ENCODE measurements around the gene ENAH. TPM values are rescaled to one million over a fixed set of nuclear protein-coding genes. Genes with fewer than 3 reads are reported as not detected.

ENAH gene
- total RNA-seq, 1 donor from 2014 or later: 749 TPM

- no peaks in the 10 kb centered on the region for H3K36me3 ChIP-seq (ENCODE audit: insufficient read depth, low read length)
- H3K9ac ChIP-seq (ENCODE audit: low read length): peak overlapping the region; percentile 11
- peaks cover 18% of the 10 kb centered on the region for H3K36me3 Mint-ChIP-seq (ENCODE audit: low read depth, unreplicated experiment)
- peaks cover 97% of the 10 kb centered on the region for H3K79me2 ChIP-seq (ENCODE audit: insufficient read depth, low read length)
- H3K9me3 ChIP-seq (ENCODE audit: insufficient read depth, low read depth, low read length): no peaks in the 10 kb centered on the region
- TF ChIP-seq, protein P1, sequence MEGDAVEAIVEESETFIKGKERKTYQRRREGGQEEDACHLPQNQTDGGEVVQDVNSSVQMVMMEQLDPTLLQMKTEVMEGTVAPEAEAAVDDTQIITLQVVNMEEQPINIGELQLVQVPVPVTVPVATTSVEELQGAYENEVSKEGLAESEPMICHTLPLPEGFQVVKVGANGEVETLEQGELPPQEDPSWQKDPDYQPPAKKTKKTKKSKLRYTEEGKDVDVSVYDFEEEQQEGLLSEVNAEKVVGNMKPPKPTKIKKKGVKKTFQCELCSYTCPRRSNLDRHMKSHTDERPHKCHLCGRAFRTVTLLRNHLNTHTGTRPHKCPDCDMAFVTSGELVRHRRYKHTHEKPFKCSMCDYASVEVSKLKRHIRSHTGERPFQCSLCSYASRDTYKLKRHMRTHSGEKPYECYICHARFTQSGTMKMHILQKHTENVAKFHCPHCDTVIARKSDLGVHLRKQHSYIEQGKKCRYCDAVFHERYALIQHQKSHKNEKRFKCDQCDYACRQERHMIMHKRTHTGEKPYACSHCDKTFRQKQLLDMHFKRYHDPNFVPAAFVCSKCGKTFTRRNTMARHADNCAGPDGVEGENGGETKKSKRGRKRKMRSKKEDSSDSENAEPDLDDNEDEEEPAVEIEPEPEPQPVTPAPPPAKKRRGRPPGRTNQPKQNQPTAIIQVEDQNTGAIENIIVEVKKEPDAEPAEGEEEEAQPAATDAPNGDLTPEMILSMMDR (IDR thresholded peaks at IDR 0.05; ENCODE audit: insufficient read depth, low read depth, low read length): no peak
- no peak for TF ChIP-seq EZH2 (IDR thresholded peaks at IDR 0.05; ENCODE audit: insufficient read depth, low read length)
- peak overlapping the region; percentile 3 for H3K4me2 ChIP-seq (ENCODE audit: low read length)
- peaks cover 70% of the 10 kb centered on the region for H3K4me1 Mint-ChIP-seq (ENCODE audit: low read depth, unreplicated experiment)
- H3K4me1 ChIP-seq (ENCODE audit: insufficient read depth, low read length): peaks cover 12% of the 10 kb centered on the region
- FAIRE-seq (no peak), DNase-seq (ENCODE audit: low read depth) (peak; percentile 25)
- H2AFZ ChIP-seq (ENCODE audit: low read depth, low read length): no peak overlapping the region
- H3K4me3 Mint-ChIP-seq (ENCODE audit: unreplicated experiment): peak overlapping the region; percentile 37
- H3K27me3 ChIP-seq (ENCODE audit: insufficient read depth, low read length): no peaks in the 10 kb centered on the region
- no peaks in the 10 kb centered on the region for H3K27me3 Mint-ChIP-seq (ENCODE audit: low read depth, unreplicated experiment)
- peak overlapping the region; percentile 20 for H3K27ac Mint-ChIP-seq (ENCODE audit: unreplicated experiment)
- H3K4me3 ChIP-seq (ENCODE audit: insufficient read depth, low read depth, low read length): no peak overlapping the region
- H3K27ac ChIP-seq (ENCODE audit: low read depth, low read length): no peak overlapping the region
- no peaks in the 10 kb centered on the region for H3K9me3 Mint-ChIP-seq (ENCODE audit: unreplicated experiment)
- H4K20me1 ChIP-seq (ENCODE audit: insufficient read depth, low read length): peaks cover 92% of the 10 kb centered on the region
These were observed 74.5 kb downstream of the ENAH start for GRCh38 chr1:225578251-225578977.

- TF ChIP-seq, protein P1 (IDR thresholded peaks at IDR 0.05; ENCODE audit: insufficient read depth, low read depth, low read length): no peak
- no peak for TF ChIP-seq EZH2 (IDR thresholded peaks at IDR 0.05; ENCODE audit: insufficient read depth, low read length)
- no peaks in the 10 kb centered on the region for H3K9me3 ChIP-seq (ENCODE audit: insufficient read depth, low read depth, low read length)
- no peak overlapping the region for H3K4me2 ChIP-seq (ENCODE audit: low read length)
- Mint-ChIP-seq H3K4me3 (ENCODE audit: unreplicated experiment) (peak overlapping the region; percentile 66), H3K9me3 (ENCODE audit: unreplicated experiment) (no peaks in the 10 kb centered on the region), H3K27me3 (ENCODE audit: low read depth, unreplicated experiment) (no peaks in the 10 kb centered on the region), H3K27ac (ENCODE audit: unreplicated experiment) (peak overlapping the region; percentile 15), H3K36me3 (ENCODE audit: low read depth, unreplicated experiment) (peaks cover 20% of the 10 kb centered on the region), H3K4me1 (ENCODE audit: low read depth, unreplicated experiment) (peaks cover 72% of the 10 kb centered on the region)
- peaks cover 12% of the 10 kb centered on the region for H3K4me1 ChIP-seq (ENCODE audit: insufficient read depth, low read length)
- H3K36me3 ChIP-seq (ENCODE audit: insufficient read depth, low read length): no peaks in the 10 kb centered on the region
- no peak overlapping the region for H2AFZ ChIP-seq (ENCODE audit: low read depth, low read length)
- FAIRE-seq (no peak), DNase-seq (ENCODE audit: low read depth) (no peak)
- peaks cover 91% of the 10 kb centered on the region for H4K20me1 ChIP-seq (ENCODE audit: insufficient read depth, low read length)
- no peak overlapping the region for H3K4me3 ChIP-seq (ENCODE audit: insufficient read depth, low read depth, low read length)
- no peaks in the 10 kb centered on the region for H3K27me3 ChIP-seq (ENCODE audit: insufficient read depth, low read length)
- H3K79me2 ChIP-seq (ENCODE audit: insufficient read depth, low read length): peaks cover 97% of the 10 kb centered on the region
- no peak overlapping the region for H3K27ac ChIP-seq (ENCODE audit: low read depth, low read length)
- H3K9ac ChIP-seq (ENCODE audit: low read length): no peak overlapping the region
These were observed 75.7 kb downstream of the ENAH start for GRCh38 chr1:225577241-225577640.

DNA sequence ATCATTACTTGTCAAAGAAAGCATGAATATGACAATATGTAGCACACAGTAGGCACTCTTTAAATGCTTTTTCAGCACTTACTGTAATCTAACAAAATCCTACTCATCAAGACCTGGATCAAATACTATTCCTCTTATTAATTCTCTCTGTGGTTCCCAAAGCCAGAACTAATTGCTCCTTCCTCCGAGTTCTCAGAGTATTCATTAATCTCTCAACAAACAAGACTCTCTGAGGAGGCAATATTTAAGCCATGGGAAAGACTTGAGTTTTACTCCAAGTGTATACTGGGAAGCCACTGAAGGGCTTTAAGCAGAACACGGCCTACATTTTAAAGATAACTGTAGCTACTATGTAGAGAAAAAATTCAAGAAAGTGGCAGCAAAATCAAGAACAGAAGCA, 79.7 kb downstream of the ENAH start:
- Histone ChIP-seq H3K36me3 (ENCODE audit: insufficient read depth, low read length) (no peaks in the 10 kb centered on the region), H3K27ac (ENCODE audit: low read depth, low read length) (no peak overlapping the region), H3K4me2 (ENCODE audit: low read length) (peak overlapping the region; percentile 6), H2AFZ (ENCODE audit: low read depth, low read length) (no peak overlapping the region), H3K27me3 (ENCODE audit: insufficient read depth, low read length) (no peaks in the 10 kb centered on the region), H3K4me3 (ENCODE audit: insufficient read depth, low read depth, low read length) (no peak overlapping the region), H3K9me3 (ENCODE audit: insufficient read depth, low read depth, low read length) (no peaks in the 10 kb centered on the region), H3K9ac (ENCODE audit: low read length) (no peak overlapping the region), H3K79me2 (ENCODE audit: insufficient read depth, low read length) (peaks cover 97% of the 10 kb centered on the region), H3K4me1 (ENCODE audit: insufficient read depth, low read length) (peaks cover 8% of the 10 kb centered on the region), H4K20me1 (ENCODE audit: insufficient read depth, low read length) (peaks cover 92% of the 10 kb centered on the region)
- peak; percentile 48 for DNase-seq (ENCODE audit: low read depth)
- Mint-ChIP-seq H3K4me3 (ENCODE audit: unreplicated experiment) (peak overlapping the region; percentile 0), H3K36me3 (ENCODE audit: low read depth, unreplicated experiment) (peaks cover 12% of the 10 kb centered on the region), H3K9me3 (ENCODE audit: unreplicated experiment) (no peaks in the 10 kb centered on the region), H3K27ac (ENCODE audit: unreplicated experiment) (peak overlapping the region; percentile 10), H3K4me1 (ENCODE audit: low read depth, unreplicated experiment) (peaks cover 71% of the 10 kb centered on the region), H3K27me3 (ENCODE audit: low read depth, unreplicated experiment) (no peaks in the 10 kb centered on the region)
- peak; percentile 23 for FAIRE-seq
- TF ChIP-seq EZH2 (IDR thresholded peaks at IDR 0.05; ENCODE audit: insufficient read depth, low read length): no peak
- TF ChIP-seq, protein P1 (IDR thresholded peaks at IDR 0.05; ENCODE audit: insufficient read depth, low read depth, low read length): no peak
